Uterus (tissue), 2 donors: ENCODE measurements around the gene LOXL1.

ENCODE experiments used
- POLR2A ChIP-seq, 2 donors: fragments of 450-650 bp; IDR thresholded peaks; one replicate each; pipeline ENCODE4 v1.6.1; 2016; ENCODE audit warnings: antibody characterized with exemption in 2 of 2, mild to moderate bottlenecking in 1 of 2, moderate library complexity in 1 of 2
- TF ChIP-seq, protein P1 (sequence below), 4 experiments: fragments of 200-600 bp in 2 of 4; fragments of 450-650 bp in 2 of 4; sonication (generic) in 2 of 4; IDR thresholded peaks; one replicate each; pipeline ENCODE4 v1.5.1; 2016 to 2019; ENCODE audit warnings: antibody characterized with exemption in 4 of 4, mild to moderate bottlenecking in 2 of 4, moderate library complexity in 1 of 4

DNA sequence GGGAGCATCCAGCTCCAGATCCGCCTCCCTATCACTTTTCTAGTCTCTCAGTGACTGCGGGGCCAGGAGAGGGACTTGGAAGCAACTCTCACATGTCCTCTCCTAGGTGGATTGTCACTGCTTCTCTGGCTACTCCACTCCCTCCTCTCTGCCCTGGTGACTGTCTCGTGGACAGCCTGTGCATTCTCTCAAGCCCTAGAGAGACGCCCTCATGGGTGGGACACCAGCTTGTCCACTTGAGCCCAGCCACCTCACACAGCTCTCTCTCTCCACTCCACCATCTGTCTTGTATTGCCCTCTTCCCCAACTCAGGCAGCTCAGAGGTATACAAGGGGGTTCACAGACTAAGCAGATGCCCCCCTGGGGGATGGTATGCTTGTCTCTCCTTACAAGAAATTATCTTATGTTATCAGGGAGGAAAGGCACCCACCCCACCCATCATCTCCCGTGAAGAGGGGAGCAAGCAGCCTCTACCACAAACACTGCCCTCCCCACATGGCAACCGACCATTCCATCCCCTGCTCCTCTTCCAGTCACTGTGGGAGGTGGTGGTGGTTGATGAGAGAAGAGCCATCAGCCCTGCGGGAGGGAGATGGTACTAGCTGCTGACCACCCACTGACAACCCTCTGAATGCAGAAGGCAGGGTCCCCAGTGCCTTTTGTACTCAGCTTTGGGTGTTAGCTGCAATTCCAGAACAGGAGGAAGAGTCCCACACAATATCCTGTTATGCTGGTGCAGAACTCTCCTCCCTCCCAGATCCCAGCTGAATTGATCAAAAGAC, 15.5 kb upstream of the LOXL1 start:
- TF ChIP-seq, protein P1, sequence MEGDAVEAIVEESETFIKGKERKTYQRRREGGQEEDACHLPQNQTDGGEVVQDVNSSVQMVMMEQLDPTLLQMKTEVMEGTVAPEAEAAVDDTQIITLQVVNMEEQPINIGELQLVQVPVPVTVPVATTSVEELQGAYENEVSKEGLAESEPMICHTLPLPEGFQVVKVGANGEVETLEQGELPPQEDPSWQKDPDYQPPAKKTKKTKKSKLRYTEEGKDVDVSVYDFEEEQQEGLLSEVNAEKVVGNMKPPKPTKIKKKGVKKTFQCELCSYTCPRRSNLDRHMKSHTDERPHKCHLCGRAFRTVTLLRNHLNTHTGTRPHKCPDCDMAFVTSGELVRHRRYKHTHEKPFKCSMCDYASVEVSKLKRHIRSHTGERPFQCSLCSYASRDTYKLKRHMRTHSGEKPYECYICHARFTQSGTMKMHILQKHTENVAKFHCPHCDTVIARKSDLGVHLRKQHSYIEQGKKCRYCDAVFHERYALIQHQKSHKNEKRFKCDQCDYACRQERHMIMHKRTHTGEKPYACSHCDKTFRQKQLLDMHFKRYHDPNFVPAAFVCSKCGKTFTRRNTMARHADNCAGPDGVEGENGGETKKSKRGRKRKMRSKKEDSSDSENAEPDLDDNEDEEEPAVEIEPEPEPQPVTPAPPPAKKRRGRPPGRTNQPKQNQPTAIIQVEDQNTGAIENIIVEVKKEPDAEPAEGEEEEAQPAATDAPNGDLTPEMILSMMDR (IDR thresholded peaks at IDR 0.05), result no peak
- TF ChIP-seq POLR2A (IDR thresholded peaks at IDR 0.05), result no peak
